Osteoblast (primary cell): ENCODE results near the gene NDOR1. TPM values are rescaled to one million over a fixed set of nuclear protein-coding genes. Genes with fewer than 3 reads are reported as not detected.

Source experiments
- DNase-seq: peaks from one replicate; pipeline ENCODE4 v3.0.0; 2011; ENCODE audit warnings: low spot score, mixed read lengths; ENCODE audit not compliant: insufficient read length; ENCODE audit errors: missing footprints
- H2AFZ ChIP-seq: 2 replicates; pipeline ENCODE4 v1.6.0; 2011; ENCODE audit warnings: mild to moderate bottlenecking, low read length
- H3K27ac ChIP-seq: 2 replicates; pipeline ENCODE4 v1.5.1; 2011; ENCODE audit warnings: mild to moderate bottlenecking, low read depth, low read length, moderate library complexity
- H3K27me3 ChIP-seq: 2 replicates; pipeline ENCODE4 v1.6.0; 2012; ENCODE audit warnings: mild to moderate bottlenecking, control low read depth, inconsistent platforms, low read length, moderate library complexity; ENCODE audit not compliant: insufficient read depth
- H3K36me3 ChIP-seq: 2 replicates; pipeline ENCODE4 v1.5.1; 2011; ENCODE audit warnings: mild to moderate bottlenecking, low read length, control low read depth, moderate library complexity; ENCODE audit not compliant: insufficient read depth
- H3K4me1 ChIP-seq: 2 replicates; pipeline ENCODE4 v1.5.1; 2011; ENCODE audit warnings: mild to moderate bottlenecking, low read length, control low read depth, moderate library complexity; ENCODE audit not compliant: insufficient read depth
- H3K4me2 ChIP-seq: 2 replicates; pipeline ENCODE4 v1.6.0; 2011; ENCODE audit warnings: mild to moderate bottlenecking, low read length; ENCODE audit not compliant: insufficient read depth
- H3K4me3 ChIP-seq: fragments of 200-600 bp; sonication (generic); 3 replicates; pipeline ENCODE4 v1.5.1; 2012; ENCODE audit warnings: mild to moderate bottlenecking, low read length, inconsistent platforms; ENCODE audit not compliant: insufficient read depth
- H3K79me2 ChIP-seq: 2 replicates; pipeline ENCODE4 v1.6.0; 2012; ENCODE audit warnings: mild to moderate bottlenecking, low read length, control low read depth, inconsistent platforms; ENCODE audit not compliant: insufficient read depth
- H3K9me3 ChIP-seq: 2 replicates; pipeline ENCODE4 v1.5.1; 2011; ENCODE audit warnings: low read depth, low read length, control low read depth
- H4K20me1 ChIP-seq: 2 replicates; pipeline ENCODE4 v1.6.0; 2012; ENCODE audit warnings: mild to moderate bottlenecking, low read length, control low read depth; ENCODE audit not compliant: insufficient read depth
- total RNA-seq: library from RNA; depleted of rRNA; stranded (reverse); fragments of >200 nt; gene quantifications from 2 replicates; pipeline ENCODE4 v1.2.3, GENCODE V29; 2012
- TF ChIP-seq, protein P1 (sequence below): IDR thresholded peaks from 2 replicates; pipeline ENCODE4 v1.5.1; 2011; ENCODE audit warnings: mild to moderate bottlenecking, low read depth, low read length, moderate library complexity; ENCODE audit errors: extremely low read depth

The NDOR1 gene
- total RNA-seq, 1 donor, result 6.2 TPM

DNA sequence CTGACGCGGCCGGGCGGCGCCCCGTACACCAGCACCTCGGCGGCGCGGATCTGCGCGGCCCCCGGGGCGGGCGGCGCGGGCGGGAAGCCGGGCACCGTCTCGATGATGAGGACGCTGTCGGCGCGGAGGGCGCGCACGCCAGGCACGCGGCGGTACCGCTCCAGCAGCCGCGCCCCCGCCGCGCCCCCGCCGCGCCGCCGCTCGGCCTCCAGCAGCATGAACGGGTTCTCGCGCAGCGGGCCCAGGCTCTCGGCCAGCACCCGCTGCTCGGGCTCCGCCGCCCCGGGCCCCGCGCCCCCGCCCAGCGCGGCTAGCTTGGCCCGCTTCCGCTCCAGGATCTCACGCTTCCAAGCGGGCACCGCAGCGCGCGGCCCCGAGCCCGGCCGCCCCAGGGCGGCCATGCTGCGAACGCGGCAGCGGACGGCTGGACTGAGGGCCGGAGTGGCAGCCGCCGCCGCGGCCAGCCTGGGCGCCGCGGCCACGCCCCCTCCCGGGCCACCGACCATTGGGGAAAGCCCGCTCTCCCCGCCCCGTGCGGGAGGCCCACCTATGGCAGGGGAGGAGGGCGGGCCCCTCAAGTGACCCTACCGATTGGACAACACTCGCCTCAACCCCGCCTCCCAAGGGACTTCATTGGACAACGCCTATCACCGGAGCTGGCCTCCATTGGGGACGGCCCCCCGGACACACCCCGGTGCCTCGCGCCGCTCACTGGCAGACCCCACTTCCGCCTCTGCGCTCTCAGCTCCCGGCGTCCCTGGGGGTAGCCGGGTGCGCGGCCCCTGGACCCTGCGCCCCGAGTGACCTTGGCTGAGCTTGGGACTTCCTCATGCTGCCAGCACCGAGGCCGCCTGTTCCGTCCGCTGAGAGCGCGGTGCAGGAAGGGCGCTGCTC, 4.9 kb upstream of the NDOR1 start, which contains the start of gene TPRN:
Gene TPRN, minus strand, starts transcription at position 431 of the 894 bp plus-strand sequence. Its CDS starts 30 bp downstream, at position 401.
- TF ChIP-seq, protein P1, sequence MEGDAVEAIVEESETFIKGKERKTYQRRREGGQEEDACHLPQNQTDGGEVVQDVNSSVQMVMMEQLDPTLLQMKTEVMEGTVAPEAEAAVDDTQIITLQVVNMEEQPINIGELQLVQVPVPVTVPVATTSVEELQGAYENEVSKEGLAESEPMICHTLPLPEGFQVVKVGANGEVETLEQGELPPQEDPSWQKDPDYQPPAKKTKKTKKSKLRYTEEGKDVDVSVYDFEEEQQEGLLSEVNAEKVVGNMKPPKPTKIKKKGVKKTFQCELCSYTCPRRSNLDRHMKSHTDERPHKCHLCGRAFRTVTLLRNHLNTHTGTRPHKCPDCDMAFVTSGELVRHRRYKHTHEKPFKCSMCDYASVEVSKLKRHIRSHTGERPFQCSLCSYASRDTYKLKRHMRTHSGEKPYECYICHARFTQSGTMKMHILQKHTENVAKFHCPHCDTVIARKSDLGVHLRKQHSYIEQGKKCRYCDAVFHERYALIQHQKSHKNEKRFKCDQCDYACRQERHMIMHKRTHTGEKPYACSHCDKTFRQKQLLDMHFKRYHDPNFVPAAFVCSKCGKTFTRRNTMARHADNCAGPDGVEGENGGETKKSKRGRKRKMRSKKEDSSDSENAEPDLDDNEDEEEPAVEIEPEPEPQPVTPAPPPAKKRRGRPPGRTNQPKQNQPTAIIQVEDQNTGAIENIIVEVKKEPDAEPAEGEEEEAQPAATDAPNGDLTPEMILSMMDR, result no peak
- H3K9me3 ChIP-seq, result no peaks in the 10 kb centered on the region
- H3K36me3 ChIP-seq, result no peaks in the 10 kb centered on the region
- H3K27ac ChIP-seq, result peak within 1 kb of the TSS; percentile 28
- H3K4me3 ChIP-seq, result peak within 1 kb of the TSS; percentile 87
- H3K79me2 ChIP-seq, result peaks cover 76% of the 10 kb centered on the region
- peaks cover 34% of the 10 kb centered on the region for H3K4me1 ChIP-seq
- peaks cover 33% of the 10 kb centered on the region for H4K20me1 ChIP-seq
- peak; percentile 100 for DNase-seq
- H3K27me3 ChIP-seq, result no peaks in the 10 kb centered on the region
- peak within 1 kb of the TSS; percentile 78 for H2AFZ ChIP-seq
- peak within 1 kb of the TSS; percentile 86 for H3K4me2 ChIP-seq

DNA sequence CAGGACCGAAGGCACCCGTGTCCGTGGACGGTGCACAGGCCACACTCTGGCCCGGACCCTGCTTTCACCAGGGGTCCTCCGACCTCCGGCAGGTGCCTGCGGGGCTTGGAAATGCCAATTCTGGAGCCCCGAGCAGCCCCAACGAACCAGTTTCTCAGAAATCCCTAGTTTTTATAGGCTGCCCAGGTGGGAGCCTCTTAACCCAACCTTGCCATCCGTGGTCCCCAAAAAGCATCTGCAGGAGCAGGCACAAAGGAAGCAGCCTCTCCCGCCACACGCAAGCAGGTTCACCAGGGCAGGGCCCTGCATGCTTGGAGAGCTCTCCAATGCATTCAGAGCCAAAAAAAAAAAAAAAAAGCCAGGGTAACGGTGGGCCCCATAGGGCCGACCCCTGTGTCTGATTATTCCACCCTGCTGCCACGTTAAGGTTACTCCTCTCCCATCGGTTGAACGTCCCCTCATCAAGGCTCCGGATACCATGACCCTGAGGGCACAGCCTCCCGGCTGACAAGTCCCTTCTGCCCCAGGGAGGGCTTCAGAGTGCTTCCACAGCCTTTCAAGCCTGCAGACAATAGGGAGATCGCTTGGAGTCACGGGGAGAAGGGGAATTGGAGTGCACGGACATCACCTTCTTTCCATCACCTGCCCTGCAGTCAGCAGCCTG, 4.2 kb upstream of the NDOR1 start:
- Histone ChIP-seq H2AFZ (peak overlapping the region; percentile 78), H3K36me3 (no peaks in the 10 kb centered on the region), H3K9me3 (no peaks in the 10 kb centered on the region), H3K4me3 (peak overlapping the region; percentile 87), H3K4me2 (peak overlapping the region; percentile 86), H3K27ac (peak overlapping the region; percentile 28), H3K4me1 (peaks cover 39% of the 10 kb centered on the region), H3K79me2 (peaks cover 78% of the 10 kb centered on the region), H4K20me1 (peaks cover 33% of the 10 kb centered on the region), H3K27me3 (no peaks in the 10 kb centered on the region)
- TF ChIP-seq, protein P1, result no peak
- DNase-seq, result no peak

DNA sequence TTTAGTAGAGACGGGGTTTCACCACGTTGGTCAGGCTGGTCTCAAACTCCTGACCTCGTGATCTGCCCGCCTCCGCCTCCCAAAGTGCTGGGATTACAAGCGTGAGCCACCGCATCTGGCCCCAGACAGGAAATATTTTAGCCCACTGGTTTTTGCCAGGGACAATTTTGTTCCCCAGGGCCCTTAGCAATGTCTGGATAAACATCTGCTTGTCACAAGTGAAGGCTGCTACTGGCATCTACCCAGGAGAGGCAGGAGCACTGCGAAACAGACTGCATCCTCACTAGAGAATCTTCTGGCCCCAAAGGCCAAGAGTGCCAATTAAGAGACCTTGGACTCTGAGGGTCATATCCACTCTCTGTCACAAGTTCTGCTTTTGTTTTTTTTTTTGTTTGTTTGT, 2.5 kb upstream of the NDOR1 start:
- DNase-seq, result no peak
- H3K27ac ChIP-seq, result no peak overlapping the region
- H3K36me3 ChIP-seq, result no peaks in the 10 kb centered on the region
- H4K20me1 ChIP-seq, result peaks cover 27% of the 10 kb centered on the region
- TF ChIP-seq, protein P1, result no peak
- H3K27me3 ChIP-seq, result no peaks in the 10 kb centered on the region
- no peak overlapping the region for H3K4me3 ChIP-seq
- peaks cover 78% of the 10 kb centered on the region for H3K79me2 ChIP-seq
- H2AFZ ChIP-seq, result no peak overlapping the region
- H3K4me1 ChIP-seq, result peaks cover 44% of the 10 kb centered on the region
- H3K9me3 ChIP-seq, result no peaks in the 10 kb centered on the region
- no peak overlapping the region for H3K4me2 ChIP-seq

DNA sequence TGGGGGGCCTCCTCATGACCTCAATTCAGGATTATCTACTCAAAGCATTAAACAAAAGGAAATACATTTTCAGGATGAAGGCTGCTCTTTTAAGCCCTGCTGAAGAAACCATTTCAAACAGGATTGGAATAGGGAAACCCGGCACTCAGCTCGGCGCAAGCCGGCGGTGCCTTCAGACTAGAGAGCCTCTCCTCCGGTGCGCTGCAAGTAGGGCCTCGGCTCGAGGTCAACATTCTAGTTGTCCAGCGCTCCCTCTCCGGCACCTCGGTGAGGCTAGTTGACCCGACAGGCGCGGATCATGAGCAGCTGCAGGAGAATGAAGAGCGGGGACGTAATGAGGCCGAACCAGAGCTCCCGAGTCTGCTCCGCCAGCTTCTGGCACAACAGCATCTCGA, 772 bp upstream of the NDOR1 start:
- Histone ChIP-seq H3K4me3 (peak overlapping the region; percentile 88), H3K27me3 (no peaks in the 10 kb centered on the region), H3K9me3 (no peaks in the 10 kb centered on the region), H3K4me1 (peaks cover 30% of the 10 kb centered on the region), H3K4me2 (peak overlapping the region; percentile 91), H4K20me1 (peaks cover 14% of the 10 kb centered on the region), H2AFZ (peak overlapping the region; percentile 86), H3K27ac (peak overlapping the region; percentile 72), H3K36me3 (peaks cover 2% of the 10 kb centered on the region), H3K79me2 (peaks cover 62% of the 10 kb centered on the region)
- TF ChIP-seq, protein P1, result no peak
- DNase-seq, result no peak
